Lower leg skin (tissue), 3 donors: ENCODE measurements around the gene ICOS.

Experiments used
- POLR2A ChIP-seq, 2 donors: fragments of 450-650 bp; IDR thresholded peaks; one replicate each; pipeline ENCODE4 v1.6.1; 2016 to 2017; ENCODE audit warnings: antibody characterized with exemption in 2 of 2, mild to moderate bottlenecking in 1 of 2, moderate library complexity in 1 of 2
- TF ChIP-seq, protein P1 (sequence below), 3 donors: fragments of 450-650 bp; IDR thresholded peaks; one replicate each; pipeline ENCODE4 v1.5.1; 2016; ENCODE audit warnings: antibody characterized with exemption in 3 of 3, mild to moderate bottlenecking in 3 of 3, moderate library complexity in 2 of 3

DNA sequence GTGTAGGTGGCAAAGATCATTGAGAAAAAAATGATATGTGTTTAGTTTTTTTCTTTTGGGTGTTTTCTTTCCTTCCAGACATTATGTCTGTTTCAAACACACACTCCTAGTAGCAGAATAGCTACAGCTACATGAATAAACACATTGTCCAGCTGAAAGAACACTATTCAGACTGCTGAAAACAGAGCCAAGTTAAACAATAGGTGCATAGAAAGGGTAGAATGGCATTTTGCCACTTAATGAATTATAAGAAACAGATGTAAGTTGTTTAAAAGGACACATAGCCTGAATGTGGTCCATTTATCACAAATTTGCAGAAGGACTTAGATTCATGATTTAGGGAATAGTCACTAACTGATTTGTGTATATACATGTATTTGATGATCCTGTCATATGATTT lies 48.9 kb upstream of the ICOS start:
- no peak for TF ChIP-seq POLR2A (IDR thresholded peaks at IDR 0.05)
- TF ChIP-seq, protein P1, sequence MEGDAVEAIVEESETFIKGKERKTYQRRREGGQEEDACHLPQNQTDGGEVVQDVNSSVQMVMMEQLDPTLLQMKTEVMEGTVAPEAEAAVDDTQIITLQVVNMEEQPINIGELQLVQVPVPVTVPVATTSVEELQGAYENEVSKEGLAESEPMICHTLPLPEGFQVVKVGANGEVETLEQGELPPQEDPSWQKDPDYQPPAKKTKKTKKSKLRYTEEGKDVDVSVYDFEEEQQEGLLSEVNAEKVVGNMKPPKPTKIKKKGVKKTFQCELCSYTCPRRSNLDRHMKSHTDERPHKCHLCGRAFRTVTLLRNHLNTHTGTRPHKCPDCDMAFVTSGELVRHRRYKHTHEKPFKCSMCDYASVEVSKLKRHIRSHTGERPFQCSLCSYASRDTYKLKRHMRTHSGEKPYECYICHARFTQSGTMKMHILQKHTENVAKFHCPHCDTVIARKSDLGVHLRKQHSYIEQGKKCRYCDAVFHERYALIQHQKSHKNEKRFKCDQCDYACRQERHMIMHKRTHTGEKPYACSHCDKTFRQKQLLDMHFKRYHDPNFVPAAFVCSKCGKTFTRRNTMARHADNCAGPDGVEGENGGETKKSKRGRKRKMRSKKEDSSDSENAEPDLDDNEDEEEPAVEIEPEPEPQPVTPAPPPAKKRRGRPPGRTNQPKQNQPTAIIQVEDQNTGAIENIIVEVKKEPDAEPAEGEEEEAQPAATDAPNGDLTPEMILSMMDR (IDR thresholded peaks at IDR 0.05): no peak
